ENCODE results near the gene NXPH1.
"Not testable (repeated sequence)": the region's sequence is repeated elsewhere in the genome, so short reads cannot be mapped to it uniquely, and the experiment has no call there.

NXPH1 gene

GRCh38 chr7:8719102-8719501, 285.7 kb downstream of the NXPH1 start:
- TF ChIP-seq, protein P1, sequence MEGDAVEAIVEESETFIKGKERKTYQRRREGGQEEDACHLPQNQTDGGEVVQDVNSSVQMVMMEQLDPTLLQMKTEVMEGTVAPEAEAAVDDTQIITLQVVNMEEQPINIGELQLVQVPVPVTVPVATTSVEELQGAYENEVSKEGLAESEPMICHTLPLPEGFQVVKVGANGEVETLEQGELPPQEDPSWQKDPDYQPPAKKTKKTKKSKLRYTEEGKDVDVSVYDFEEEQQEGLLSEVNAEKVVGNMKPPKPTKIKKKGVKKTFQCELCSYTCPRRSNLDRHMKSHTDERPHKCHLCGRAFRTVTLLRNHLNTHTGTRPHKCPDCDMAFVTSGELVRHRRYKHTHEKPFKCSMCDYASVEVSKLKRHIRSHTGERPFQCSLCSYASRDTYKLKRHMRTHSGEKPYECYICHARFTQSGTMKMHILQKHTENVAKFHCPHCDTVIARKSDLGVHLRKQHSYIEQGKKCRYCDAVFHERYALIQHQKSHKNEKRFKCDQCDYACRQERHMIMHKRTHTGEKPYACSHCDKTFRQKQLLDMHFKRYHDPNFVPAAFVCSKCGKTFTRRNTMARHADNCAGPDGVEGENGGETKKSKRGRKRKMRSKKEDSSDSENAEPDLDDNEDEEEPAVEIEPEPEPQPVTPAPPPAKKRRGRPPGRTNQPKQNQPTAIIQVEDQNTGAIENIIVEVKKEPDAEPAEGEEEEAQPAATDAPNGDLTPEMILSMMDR (IDR thresholded peaks at IDR 0.05; ENCODE audit: extremely low read depth, insufficient read depth, missing control alignments), result no peak
- in situ Hi-C loops (cut with MboI; ENCODE audit: low pct_unique_long_range_greater_than_20kb, low sequenced_read_pairs, unreplicated experiment), result loop anchor here (25.0 kb wide), 1 partner anchor 282 kb away; the partner anchor contains the start of gene NXPH1
- DNase-seq (ENCODE audit: low spot score), result no peak

- in situ Hi-C loops (cut with MboI; ENCODE audit: low pct_unique_long_range_greater_than_20kb, low sequenced_read_pairs, unreplicated experiment), result loop anchor here (25.0 kb wide), 1 partner anchor 287 kb away; the partner anchor contains the start of gene NXPH1
These were observed 290.8 kb downstream of the NXPH1 start for GRCh38 chr7:8724080-8724718.

DNA sequence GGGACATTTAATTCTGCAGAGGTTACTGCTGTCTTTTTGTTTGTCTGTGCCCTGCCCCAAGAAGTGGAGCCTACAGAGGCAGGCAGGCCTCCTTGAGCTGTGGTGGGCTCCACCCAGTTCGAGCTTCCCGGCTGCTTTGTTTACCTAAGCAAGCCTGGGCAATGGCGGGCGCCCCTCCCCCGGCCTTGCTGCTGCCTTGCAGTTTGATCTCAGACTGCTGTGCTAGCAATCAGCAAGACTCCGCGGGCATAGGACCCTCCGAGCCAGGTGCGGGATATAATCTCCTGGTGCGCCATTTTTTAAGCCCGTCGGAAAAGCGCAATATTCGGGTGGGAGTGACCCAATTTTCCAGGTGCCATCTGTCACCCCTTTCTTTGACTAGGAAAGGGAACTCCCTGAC, 298.3 kb downstream of the NXPH1 start:
- DNase-seq (ENCODE audit: low spot score); in situ Hi-C loops (cut with MboI; ENCODE audit: low pct_unique_long_range_greater_than_20kb, low sequenced_read_pairs, unreplicated experiment): not testable (repeated sequence)

More at GRCh38 chr7:8724080-8724718, 290.8 kb downstream of the NXPH1 start:
- TF ChIP-seq, protein P1 (IDR thresholded peaks at IDR 0.05; ENCODE audit: extremely low read depth, insufficient read depth, missing control alignments), result peak; percentile 76
- peak; percentile 67 for DNase-seq (ENCODE audit: low spot score)

- TF ChIP-seq, protein P1 (IDR thresholded peaks at IDR 0.05; ENCODE audit: extremely low read depth, insufficient read depth, missing control alignments), result no peak
- DNase-seq (ENCODE audit: low spot score), result no peak
- in situ Hi-C loops (cut with MboI; ENCODE audit: low pct_unique_long_range_greater_than_20kb, low sequenced_read_pairs, unreplicated experiment), result no loop called here
These were observed 306.4 kb downstream of the NXPH1 start for GRCh38 chr7:8739837-8740236.

GRCh38 chr7:8742837-8743236, 309.4 kb downstream of the NXPH1 start:
- in situ Hi-C loops (cut with MboI; ENCODE audit: low pct_unique_long_range_greater_than_20kb, low sequenced_read_pairs, unreplicated experiment), result no loop called here
- TF ChIP-seq, protein P1 (IDR thresholded peaks at IDR 0.05; ENCODE audit: extremely low read depth, insufficient read depth, missing control alignments), result no peak
- no peak for DNase-seq (ENCODE audit: low spot score)

- in situ Hi-C loops (cut with MboI; ENCODE audit: low pct_unique_long_range_greater_than_20kb, low sequenced_read_pairs, unreplicated experiment), result no loop called here
- DNase-seq (ENCODE audit: low spot score), result no peak
These were observed 313.9 kb downstream of the NXPH1 start for GRCh38 chr7:8747338-8747737.

More at GRCh38 chr7:8747338-8747737, 313.9 kb downstream of the NXPH1 start:
- TF ChIP-seq, protein P1 (IDR thresholded peaks at IDR 0.05; ENCODE audit: extremely low read depth, insufficient read depth, missing control alignments), result no peak

Measured in GM13977 (cell line).